22Rv1 (cell line): Measurements from ENCODE around the gene BAZ1A.
"Not testable (repeated sequence)": the region's sequence is repeated elsewhere in the genome, so short reads cannot be mapped to it uniquely, and the experiment has no call there.

Experiments
- ZFX ChIP-seq: fragments of 450-650 bp; IDR thresholded peaks from 2 replicates; pipeline ENCODE4 v1.6.1; 2017; ENCODE audit warnings: antibody characterized with exemption, borderline replicate concordance
- TF ChIP-seq, protein P1 (sequence below): fragments of 450-650 bp; IDR thresholded peaks from 2 replicates; pipeline ENCODE4 v1.5.1; 2017; ENCODE audit warnings: mild to moderate bottlenecking

- TF ChIP-seq, protein P1, sequence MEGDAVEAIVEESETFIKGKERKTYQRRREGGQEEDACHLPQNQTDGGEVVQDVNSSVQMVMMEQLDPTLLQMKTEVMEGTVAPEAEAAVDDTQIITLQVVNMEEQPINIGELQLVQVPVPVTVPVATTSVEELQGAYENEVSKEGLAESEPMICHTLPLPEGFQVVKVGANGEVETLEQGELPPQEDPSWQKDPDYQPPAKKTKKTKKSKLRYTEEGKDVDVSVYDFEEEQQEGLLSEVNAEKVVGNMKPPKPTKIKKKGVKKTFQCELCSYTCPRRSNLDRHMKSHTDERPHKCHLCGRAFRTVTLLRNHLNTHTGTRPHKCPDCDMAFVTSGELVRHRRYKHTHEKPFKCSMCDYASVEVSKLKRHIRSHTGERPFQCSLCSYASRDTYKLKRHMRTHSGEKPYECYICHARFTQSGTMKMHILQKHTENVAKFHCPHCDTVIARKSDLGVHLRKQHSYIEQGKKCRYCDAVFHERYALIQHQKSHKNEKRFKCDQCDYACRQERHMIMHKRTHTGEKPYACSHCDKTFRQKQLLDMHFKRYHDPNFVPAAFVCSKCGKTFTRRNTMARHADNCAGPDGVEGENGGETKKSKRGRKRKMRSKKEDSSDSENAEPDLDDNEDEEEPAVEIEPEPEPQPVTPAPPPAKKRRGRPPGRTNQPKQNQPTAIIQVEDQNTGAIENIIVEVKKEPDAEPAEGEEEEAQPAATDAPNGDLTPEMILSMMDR: not testable (repeated sequence)
- TF ChIP-seq ZFX: not testable (repeated sequence)
Measured at GRCh38 chr14:34737079-34737478, 138.1 kb downstream of the BAZ1A start.
